RCC 7860 (cell line): ENCODE results near the gene ACOX2.

Source experiments
- DNase-seq: peaks from one replicate; pipeline ENCODE4 v3.0.0-alpha.2; 2015; ENCODE audit warnings: low spot score
- FAIRE-seq: peaks from 2 replicates; lab custom pipeline; 2012; peaks lifted over from hg19 to GRCh38; lab: Jason Lieb, UNC

The ACOX2 gene

GRCh38 chr3:58474967-58475578, 61.9 kb downstream of the ACOX2 start:
- DNase-seq = no peak
- FAIRE-seq = no peak

- FAIRE-seq = no peak
- DNase-seq = no peak
Observed at GRCh38 chr3:58474348-58474911, 62.6 kb downstream of the ACOX2 start.

GRCh38 chr3:58473275-58473674, 63.7 kb downstream of the ACOX2 start:
- FAIRE-seq (no peak), DNase-seq (no peak)

GRCh38 chr3:58471025-58471887, 65.7 kb downstream of the ACOX2 start:
- FAIRE-seq = peak; percentile 92
- peak; percentile 69 for DNase-seq

- FAIRE-seq (no peak), DNase-seq (no peak)
Observed at GRCh38 chr3:58470363-58471024, 66.5 kb downstream of the ACOX2 start.

- no peak for DNase-seq
- FAIRE-seq = no peak
Observed at GRCh38 chr3:58469096-58469495, 67.9 kb downstream of the ACOX2 start.

GRCh38 chr3:58466899-58467563, 70.0 kb downstream of the ACOX2 start:
- no peak for FAIRE-seq

GRCh38 chr3:58464866-58465265, 72.1 kb downstream of the ACOX2 start:
- FAIRE-seq (no peak), DNase-seq (no peak)

More at GRCh38 chr3:58466899-58467563, 70.0 kb downstream of the ACOX2 start:
- DNase-seq = no peak

- FAIRE-seq (no peak), DNase-seq (no peak)
Observed at GRCh38 chr3:58463942-58464271, 73.1 kb downstream of the ACOX2 start.

GRCh38 chr3:58463181-58463941, 73.6 kb downstream of the ACOX2 start:
- peak; percentile 60 for FAIRE-seq
- DNase-seq = peak; percentile 58

GRCh38 chr3:58462829-58463180, 74.2 kb downstream of the ACOX2 start:
- no peak for FAIRE-seq

GRCh38 chr3:58459160-58459559, 77.8 kb downstream of the ACOX2 start:
- no peak for FAIRE-seq
- DNase-seq = no peak

More at GRCh38 chr3:58462829-58463180, 74.2 kb downstream of the ACOX2 start:
- DNase-seq = no peak
